ENCODE data around the gene GRAP. TPM values are rescaled to one million over a fixed set of nuclear protein-coding genes. Genes with fewer than 3 reads are reported as not detected.

GRAP gene
- total and polyA plus RNA-seq, 10 of the 15 experiments (the other 5 are each of a cell fraction or from before 2014, with no cell fraction given) = 0.58 to 78.3 (median 36.6) TPM

- no TSS peak for BruUV-seq (replicated peaks)
- intact Hi-C loops (cut with micrococcal nuclease; ENCODE audit: unreplicated experiment) = no loop called here
- FAIRE-seq (no peak), ATAC-seq (no peak), DNase-seq (ENCODE audit: low read depth, low spot score) (no peak)
- SMC1A ChIA-PET (ENCODE audit: uncharacterized antibody, unreplicated experiment) = no interaction called here
- Histone ChIP-seq H3K4me1 (ENCODE audit: control insufficient read depth, insufficient read depth, low read length) (peaks cover 21% of the 10 kb centered on the region), H3K9me3 (replicated peaks; ENCODE audit: control insufficient read depth, insufficient read depth, low read length) (no peaks in the 10 kb centered on the region), H3K36me3 (ENCODE audit: control insufficient read depth in 2 of 2, insufficient read depth in 2 of 2, low read length in 1 of 2) (no peaks in the 10 kb centered on the region; a peak in 1 of 4 replicates), H3K79me2 (ENCODE audit: control insufficient read depth, insufficient read depth, low read length) (peaks cover 12% of the 10 kb centered on the region), H4K20me1 (ENCODE audit: control insufficient read depth, insufficient read depth) (no peaks in the 10 kb centered on the region), H3K4me2 (ENCODE audit: control insufficient read depth, insufficient read depth) (no peak overlapping the region), H3K27ac (ENCODE audit: control insufficient read depth, insufficient read depth) (no peak overlapping the region), H3K4me3 (no peak overlapping the region), H3K9ac (ENCODE audit: control insufficient read depth, insufficient read depth, low read length) (no peak overlapping the region), H3K27me3 (replicated peaks in 1 of 2; ENCODE audit: control insufficient read depth in 2 of 2, insufficient read depth in 2 of 2, low read length in 1 of 2) (no peaks in the 10 kb centered on the region), H2AFZ (ENCODE audit: control insufficient read depth, low read depth, low read length) (no peak overlapping the region)
- in situ Hi-C loops (cut with MboI) = no loop called here
- RAD21 ChIA-PET (ENCODE audit: unreplicated experiment) = no interaction called here
- TF ChIP-seq PBX3 (IDR thresholded peaks at IDR 0.05; ENCODE audit: insufficient replicate concordance, low read depth, low read length) (no peak), RBBP5 (conservative IDR thresholded peaks at IDR 0.05) (no peak), KAT2A (conservative IDR thresholded peaks at IDR 0.05; ENCODE audit: control insufficient read depth, low read depth, low read length) (no peak), MYC (IDR thresholded peaks at IDR 0.05; ENCODE audit: insufficient read depth, insufficient read length, insufficient replicate concordance, low read length, severe bottlenecking) (no peak), STAT3 (IDR thresholded peaks at IDR 0.05; ENCODE audit: low read depth, low read length) (no peak), SMARCA5 (IDR thresholded peaks at IDR 0.05) (no peak), RFX5 (IDR thresholded peaks at IDR 0.05; ENCODE audit: low read depth, low read length) (no peak), SUZ12 (IDR thresholded peaks at IDR 0.05; ENCODE audit: unreplicated experiment) (no peak), NR2C1 (IDR thresholded peaks at IDR 0.05) (no peak), TCF7 (IDR thresholded peaks at IDR 0.05; ENCODE audit: borderline replicate concordance) (no peak)
- POLR2A ChIA-PET = no interaction called here
- CTCF ChIA-PET = no interaction called here
Observed at GRCh38 chr17:19006698-19007097, 40.1 kb downstream of the GRAP start.
